HCT116 (cell line): ENCODE data around the gene FBXO42. TPM values are rescaled to one million over a fixed set of nuclear protein-coding genes. Genes with fewer than 3 reads are reported as not detected.
A peak's percentile ranks its signal among the peaks of the same experiment; 100 is the strongest.

Source experiments
- ATAC-seq: fragments of 200-7000 bp; cut with Tn5 transposase; 2 replicates; pipeline ENCODE4 v1.9.1; 2020; ENCODE audit warnings: mild to moderate bottlenecking, moderate library complexity
- BruUV-seq: library from RNA; stranded (reverse); fragments of 400-500 nt; replicated peaks from 2 replicates; lab custom pipeline; 2021; lab: Mats Ljungman, UMichigan
- CTCF ChIA-PET: fragments of 300-600 bp; sonication (Branson Sonifier 250); formaldehyde crosslinking; loops from one replicate; lab custom pipeline; 2021; ENCODE audit warnings: antibody characterized with exemption; lab: Charles Lee
- POLR2A ChIA-PET: fragments of 300-600, 350-600 bp; sonication (Branson Sonifier 250); formaldehyde crosslinking; loops from one replicate; lab custom pipeline; 2021; ENCODE audit warnings: antibody characterized with exemption; lab: Charles Lee
- RAD21 ChIA-PET, 2 experiments: fragments of 300-600 bp; sonication (Branson Sonifier 250); formaldehyde crosslinking; loops; one replicate each; lab custom pipeline; 2023; ENCODE audit warnings: low total read pairs in 2 of 2; ENCODE audit not compliant: uncharacterized antibody in 2 of 2, unreplicated experiment in 2 of 2, low non-redundant PET in 1 of 2; lab: Charles Lee
- DNase-seq: peaks from one replicate; pipeline ENCODE4 v3.0.0-alpha.2; 2010; ENCODE audit warnings: low read depth, low spot score
- H2AFZ ChIP-seq: fragments of 200-600 bp; shearing (Covaris generic), sonication (generic); 2 replicates; pipeline ENCODE4 v1.6.1; 2017; ENCODE audit warnings: low read depth, mixed run types, mixed read lengths, antibody characterized with exemption, low read length; ENCODE audit not compliant: poor library complexity, severe bottlenecking
- H3K27ac ChIP-seq: 2 replicates; pipeline ENCODE4 v1.5.1; 2012; ENCODE audit warnings: low read depth, low read length
- H3K27me3 ChIP-seq: fragments of 200-600 bp; sonication (generic); 2 replicates; pipeline ENCODE4 v1.6.1; 2016; ENCODE audit warnings: mixed run types, low read length, mixed read lengths; ENCODE audit not compliant: insufficient read depth
- H3K36me3 ChIP-seq, 2 experiments: fragments of 200-500 bp in 1 of 2; fragments of 200-600 bp in 1 of 2; sonication (Bioruptor generic) in 1 of 2; sonication (generic) in 1 of 2; 2 replicates each; pipeline versions ENCODE4 v1.5.1 to v1.6.1; 2014 to 2016; ENCODE audit warnings: low read length in 2 of 2, inconsistent platforms in 1 of 2, mixed read lengths in 1 of 2, mixed run types in 1 of 2; ENCODE audit not compliant: insufficient read depth in 2 of 2, control insufficient read depth in 1 of 2
- H3K4me1 ChIP-seq, 2 experiments: fragments of 200-600 bp in 1 of 2; sonication (generic) in 1 of 2; 2 replicates each; pipeline versions ENCODE4 v1.5.1 to v1.6.1; 2012 to 2017; ENCODE audit warnings: low read length in 2 of 2, inconsistent platforms in 1 of 2, mild to moderate bottlenecking in 1 of 2, mixed read lengths in 1 of 2, mixed run types in 1 of 2, moderate library complexity in 1 of 2; ENCODE audit not compliant: insufficient read depth in 2 of 2, control insufficient read depth in 1 of 2
- H3K4me2 ChIP-seq: fragments of 200-600 bp; sonication (generic); 2 replicates; pipeline ENCODE4 v1.6.1; 2017; ENCODE audit warnings: mixed run types, low read length, mixed read lengths
- H3K4me3 ChIP-seq, 2 experiments: fragments of 200-600 bp in 1 of 2; sonication (generic) in 1 of 2; replicated peaks in 1 of 2; 2 replicates each; pipeline ENCODE4 v1.5.1; 2011 to 2016; ENCODE audit warnings: low read length in 2 of 2, control low read depth in 1 of 2, low read depth in 1 of 2, mild to moderate bottlenecking in 1 of 2, mixed read lengths in 1 of 2, mixed run types in 1 of 2
- H3K79me2 ChIP-seq: fragments of 200-600 bp; sonication (generic); 2 replicates; pipeline ENCODE4 v1.6.1; 2017; ENCODE audit warnings: mild to moderate bottlenecking, mixed run types, low read length, moderate library complexity, mixed read lengths; ENCODE audit not compliant: insufficient read depth
- H3K9ac ChIP-seq: fragments of 200-600 bp; sonication (generic); 2 replicates; pipeline ENCODE4 v1.6.1; 2016; ENCODE audit warnings: low read length, mixed read lengths
- H3K9me2 ChIP-seq: fragments of 200-600 bp; sonication (generic), shearing (Covaris generic); 2 replicates; pipeline ENCODE4 v1.6.1; 2017; ENCODE audit warnings: mixed run types, mild to moderate bottlenecking, moderate library complexity; ENCODE audit not compliant: insufficient read depth
- H3K9me3 ChIP-seq, 2 experiments: fragments of 200-500 bp in 1 of 2; fragments of 200-600 bp in 1 of 2; sonication (Bioruptor generic) in 1 of 2; sonication (generic) in 1 of 2; 2 replicates each; pipeline ENCODE4 v1.6.1; 2014 to 2017; ENCODE audit warnings: low read length in 2 of 2, mixed read lengths in 2 of 2, inconsistent platforms in 1 of 2, low read depth in 1 of 2, mild to moderate bottlenecking in 1 of 2, mixed run types in 1 of 2, moderate library complexity in 1 of 2; ENCODE audit not compliant: control insufficient read depth in 1 of 2, insufficient read depth in 1 of 2
- H4K20me1 ChIP-seq: fragments of 200-600 bp; sonication (generic), shearing (Covaris generic); 2 replicates; pipeline ENCODE4 v1.6.1; 2017; ENCODE audit warnings: mixed run types, mild to moderate bottlenecking, moderate library complexity; ENCODE audit not compliant: insufficient read depth
- CBX3 ChIP-seq: IDR thresholded peaks from 2 replicates; pipeline ENCODE4 v1.6.1; 2012; ENCODE audit warnings: low read depth
- CEBPB ChIP-seq: IDR thresholded peaks from 2 replicates; pipeline ENCODE4 v1.6.1; 2012; ENCODE audit warnings: low read depth
- ELF1 ChIP-seq: IDR thresholded peaks from 2 replicates; pipeline ENCODE4 v1.6.1; 2012; ENCODE audit warnings: low read depth, borderline replicate concordance
- EZH2phosphoT487 ChIP-seq: fragments of 200-600 bp; IDR thresholded peaks from 2 replicates; pipeline ENCODE4 v1.6.1; 2018; ENCODE audit warnings: antibody characterized with exemption, borderline replicate concordance
- FOSL1 ChIP-seq: IDR thresholded peaks from 2 replicates; pipeline ENCODE4 v1.6.1; 2012; ENCODE audit warnings: low read depth
- POLR2AphosphoS5 ChIP-seq: IDR thresholded peaks from 2 replicates; pipeline ENCODE4 v1.6.1; 2011; ENCODE audit warnings: mild to moderate bottlenecking, low read depth, low read length, moderate library complexity
- RAD21 ChIP-seq: IDR thresholded peaks from 2 replicates; pipeline ENCODE4 v1.6.1; 2012; ENCODE audit warnings: low read depth, mild to moderate bottlenecking
- TCF7L2 ChIP-seq: IDR thresholded peaks from 2 replicates; pipeline ENCODE4 v1.7.0; 2011; ENCODE audit warnings: borderline replicate concordance, inconsistent platforms; ENCODE audit not compliant: insufficient read depth, insufficient read length; ENCODE audit errors: extremely low read depth
- YY1 ChIP-seq: IDR thresholded peaks from 2 replicates; pipeline ENCODE4 v1.6.1; 2011; ENCODE audit warnings: low read length, low read depth, moderate library complexity, mild to moderate bottlenecking; ENCODE audit not compliant: insufficient replicate concordance; ENCODE audit errors: extremely low read depth
- ZFX ChIP-seq: fragments of 450-650 bp; IDR thresholded peaks from 2 replicates; pipeline ENCODE4 v1.6.1; 2017
- intact Hi-C: fragments of 100-400 bp; cut with micrococcal nuclease; formaldehyde crosslinking; loops from 2 replicates; pipeline ENCODE4 v1.10.0; 2022
- total RNA-seq: library from RNA; stranded (reverse); gene quantifications from one replicate; pipeline ENCODE4 v1.2.1, GENCODE V29; 2021; ENCODE audit not compliant: unreplicated experiment
- TF ChIP-seq, protein P1 (sequence below): IDR thresholded peaks from 2 replicates; pipeline ENCODE4 v1.6.1; 2012
- TF ChIP-seq, protein P2 (sequence below): IDR thresholded peaks from 2 replicates; pipeline ENCODE4 v1.6.1; 2012
- TF ChIP-seq, protein P3 (sequence below), 3 experiments: fragments of 200-600 bp in 1 of 3; sonication (generic) in 1 of 3; IDR thresholded peaks in 2 of 3; conservative IDR thresholded peaks in 1 of 3; 2 replicates each; pipeline ENCODE4 v1.5.1; 2012 to 2017; ENCODE audit warnings: low read depth in 2 of 3, low read length in 2 of 3, antibody characterized with exemption in 1 of 3, borderline replicate concordance in 1 of 3, control low read depth in 1 of 3, mild to moderate bottlenecking in 1 of 3, mixed read lengths in 1 of 3, mixed run types in 1 of 3, moderate library complexity in 1 of 3; ENCODE audit not compliant: insufficient read depth in 1 of 3

Gene FBXO42
- total RNA-seq, 1 experiment from 2014 or later, result 20.6 TPM

DNA sequence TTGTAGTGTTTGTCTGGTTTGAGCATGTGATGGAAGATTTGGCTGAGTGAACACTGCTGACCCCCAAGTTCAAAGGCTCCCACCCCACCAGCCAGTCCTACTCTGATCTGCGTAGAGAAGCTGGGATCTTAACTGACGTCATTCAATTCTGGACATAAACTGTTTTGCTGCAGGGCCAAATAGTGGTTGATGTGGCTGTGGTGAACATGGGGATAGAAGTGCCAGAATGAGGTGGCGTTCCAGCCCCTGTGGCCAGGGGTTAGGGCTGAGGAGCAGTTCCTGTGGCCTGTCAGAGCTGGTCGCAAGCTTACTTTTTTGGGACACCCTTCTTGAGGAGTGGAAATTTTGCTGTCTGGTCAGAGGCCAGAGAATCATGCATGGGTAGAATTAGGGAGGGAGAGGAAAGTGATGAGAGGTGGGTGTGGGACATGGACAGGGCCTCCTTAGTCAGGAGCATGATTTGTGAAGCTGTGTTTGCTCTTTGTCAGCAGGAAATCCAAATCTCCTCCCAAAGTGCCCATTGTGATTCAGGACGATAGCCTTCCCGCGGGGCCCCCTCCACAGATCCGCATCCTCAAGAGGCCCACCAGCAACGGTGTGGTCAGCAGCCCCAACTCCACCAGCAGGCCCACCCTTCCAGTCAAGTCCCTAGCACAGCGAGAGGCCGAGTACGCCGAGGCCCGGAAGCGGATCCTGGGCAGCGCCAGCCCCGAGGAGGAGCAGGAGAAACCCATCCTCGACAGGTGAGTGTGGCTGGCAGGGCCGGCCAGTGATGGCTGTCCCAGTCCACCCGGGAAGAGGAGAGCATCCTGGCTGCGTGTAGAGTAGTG lies 40.7 kb upstream of the FBXO42 start:
- intact Hi-C loops, result no loop called here
- RAD21 ChIA-PET, result no interaction called here
- no peak overlapping the region for H2AFZ ChIP-seq

More for the DNA sequence above, 40.7 kb upstream of the FBXO42 start:
- Histone ChIP-seq H3K4me1 (peaks cover 4 to 19% of the 10 kb centered on the region in 2 experiments; a peak in 3 of 4 replicates), H3K4me3 (no peak overlapping the region), H3K4me2 (no peak overlapping the region), H4K20me1 (peaks cover 18% of the 10 kb centered on the region), H3K9me2 (no peaks in the 10 kb centered on the region), H3K9me3 (no peaks in the 10 kb centered on the region), H3K36me3 (peaks cover 13 to 25% of the 10 kb centered on the region in 2 experiments; a peak in 3 of 4 replicates), H3K79me2 (peaks cover 64% of the 10 kb centered on the region), H3K9ac (no peak overlapping the region), H3K27me3 (no peaks in the 10 kb centered on the region), H3K27ac (no peak overlapping the region)
- ATAC-seq (peak; percentile 13; the same call in 1 of the 2 replicates), DNase-seq (no peak)
- ChIA-PET POLR2A (no interaction called here), CTCF (interaction anchor here (0.9 kb wide), 1 partner anchor 30 kb away, joined by 3 read pairs; no protein-coding TSS in a partner anchor)
- BruUV-seq, result no TSS peak
- no peak for TF ChIP-seq EZH2phosphoT487
- TF ChIP-seq, protein P1, sequence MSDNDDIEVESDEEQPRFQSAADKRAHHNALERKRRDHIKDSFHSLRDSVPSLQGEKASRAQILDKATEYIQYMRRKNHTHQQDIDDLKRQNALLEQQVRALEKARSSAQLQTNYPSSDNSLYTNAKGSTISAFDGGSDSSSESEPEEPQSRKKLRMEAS, result no peak
- no peak for TF ChIP-seq YY1
- TF ChIP-seq FOSL1, result no peak
- no peak for TF ChIP-seq CBX3
- TF ChIP-seq, protein P2, sequence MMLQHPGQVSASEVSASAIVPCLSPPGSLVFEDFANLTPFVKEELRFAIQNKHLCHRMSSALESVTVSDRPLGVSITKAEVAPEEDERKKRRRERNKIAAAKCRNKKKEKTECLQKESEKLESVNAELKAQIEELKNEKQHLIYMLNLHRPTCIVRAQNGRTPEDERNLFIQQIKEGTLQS, result no peak
- no peak for TF ChIP-seq ZFX
- no peak for TF ChIP-seq RAD21
- TF ChIP-seq TCF7L2, result no peak
- no peak for TF ChIP-seq ELF1
- TF ChIP-seq POLR2AphosphoS5, result no peak
- TF ChIP-seq, protein P3, sequence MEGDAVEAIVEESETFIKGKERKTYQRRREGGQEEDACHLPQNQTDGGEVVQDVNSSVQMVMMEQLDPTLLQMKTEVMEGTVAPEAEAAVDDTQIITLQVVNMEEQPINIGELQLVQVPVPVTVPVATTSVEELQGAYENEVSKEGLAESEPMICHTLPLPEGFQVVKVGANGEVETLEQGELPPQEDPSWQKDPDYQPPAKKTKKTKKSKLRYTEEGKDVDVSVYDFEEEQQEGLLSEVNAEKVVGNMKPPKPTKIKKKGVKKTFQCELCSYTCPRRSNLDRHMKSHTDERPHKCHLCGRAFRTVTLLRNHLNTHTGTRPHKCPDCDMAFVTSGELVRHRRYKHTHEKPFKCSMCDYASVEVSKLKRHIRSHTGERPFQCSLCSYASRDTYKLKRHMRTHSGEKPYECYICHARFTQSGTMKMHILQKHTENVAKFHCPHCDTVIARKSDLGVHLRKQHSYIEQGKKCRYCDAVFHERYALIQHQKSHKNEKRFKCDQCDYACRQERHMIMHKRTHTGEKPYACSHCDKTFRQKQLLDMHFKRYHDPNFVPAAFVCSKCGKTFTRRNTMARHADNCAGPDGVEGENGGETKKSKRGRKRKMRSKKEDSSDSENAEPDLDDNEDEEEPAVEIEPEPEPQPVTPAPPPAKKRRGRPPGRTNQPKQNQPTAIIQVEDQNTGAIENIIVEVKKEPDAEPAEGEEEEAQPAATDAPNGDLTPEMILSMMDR (IDR thresholded peaks at IDR 0.05 in 2 of 3, conservative IDR thresholded peaks at IDR 0.05 in 1 of 3; ENCODE audit: borderline replicate concordance in 1 of 3, insufficient read depth in 1 of 3, low read depth in 2 of 3, low read length in 2 of 3), result no peak
- no peak for TF ChIP-seq CEBPB
